ENCODE data around the gene GAK. TPM values are rescaled to one million over a fixed set of nuclear protein-coding genes. Genes with fewer than 3 reads are reported as not detected.

Gene GAK
- total and polyA plus RNA-seq, 10 donors = 112 to 249 (median 190) TPM

DNA sequence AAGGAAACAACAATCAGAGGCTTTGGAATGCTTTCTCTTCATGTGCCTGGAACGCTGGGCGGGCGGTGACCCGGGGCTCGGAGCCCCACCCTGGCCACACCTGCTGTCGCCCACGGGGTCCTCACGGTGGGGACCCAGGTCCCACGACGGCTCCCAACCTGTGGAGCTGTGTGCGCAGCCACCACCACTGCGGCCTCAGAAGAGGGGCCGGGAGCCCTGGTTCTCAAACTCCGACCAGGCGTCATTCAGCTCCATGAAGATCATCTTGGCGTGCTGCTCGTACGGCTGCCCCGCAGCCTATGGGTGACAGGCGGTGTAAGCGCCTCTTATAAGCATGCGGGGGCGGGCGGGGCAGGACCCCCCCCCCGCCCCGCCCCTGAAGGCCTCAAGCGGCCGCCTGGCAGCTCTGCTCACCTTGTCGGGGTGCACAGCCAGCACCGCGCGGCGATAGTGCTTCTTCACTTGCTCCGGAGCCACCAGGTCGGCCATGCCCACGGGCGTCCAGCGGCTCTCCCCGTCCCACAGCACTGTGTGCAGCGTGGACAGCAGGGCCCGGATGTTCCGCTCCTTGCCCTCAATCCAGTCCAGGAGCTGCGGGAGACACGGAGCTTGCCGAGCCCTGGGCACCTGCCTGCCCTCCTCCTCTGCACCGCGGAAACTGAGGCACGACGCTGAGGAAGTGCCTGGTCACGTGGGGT is 82.5 kb downstream of the GAK start:
- Histone ChIP-seq H3K27ac (peak overlapping the region in 3 of 8 donors; percentile 8 to 48 (median 24)), H3K4me1 (peaks cover 0 to 27% (median 8%) of the 10 kb centered on the region in 6 donors), H3K36me3 (peaks cover 0 to 80% (median 52%) of the 10 kb centered on the region in 6 donors), H3K27me3 (replicated peaks in 1 of 7) (no peaks in the 10 kb centered on the region), H3K9me3 (peaks cover 0 to 9% (median under 1%) of the 10 kb centered on the region in 8 donors), H3K4me3 (no peak overlapping the region)
- 90 to 97% (median 94%) methylated on average over 19 to 50 of the region's 50 CpGs for WGBS, 5 donors
- TF ChIP-seq POLR2AphosphoS5 (IDR thresholded peaks at IDR 0.05) (peak in 1 of 3 donors; percentile 36), POLR2A (IDR thresholded peaks at IDR 0.05) (no peak)
- TF ChIP-seq, protein P1, sequence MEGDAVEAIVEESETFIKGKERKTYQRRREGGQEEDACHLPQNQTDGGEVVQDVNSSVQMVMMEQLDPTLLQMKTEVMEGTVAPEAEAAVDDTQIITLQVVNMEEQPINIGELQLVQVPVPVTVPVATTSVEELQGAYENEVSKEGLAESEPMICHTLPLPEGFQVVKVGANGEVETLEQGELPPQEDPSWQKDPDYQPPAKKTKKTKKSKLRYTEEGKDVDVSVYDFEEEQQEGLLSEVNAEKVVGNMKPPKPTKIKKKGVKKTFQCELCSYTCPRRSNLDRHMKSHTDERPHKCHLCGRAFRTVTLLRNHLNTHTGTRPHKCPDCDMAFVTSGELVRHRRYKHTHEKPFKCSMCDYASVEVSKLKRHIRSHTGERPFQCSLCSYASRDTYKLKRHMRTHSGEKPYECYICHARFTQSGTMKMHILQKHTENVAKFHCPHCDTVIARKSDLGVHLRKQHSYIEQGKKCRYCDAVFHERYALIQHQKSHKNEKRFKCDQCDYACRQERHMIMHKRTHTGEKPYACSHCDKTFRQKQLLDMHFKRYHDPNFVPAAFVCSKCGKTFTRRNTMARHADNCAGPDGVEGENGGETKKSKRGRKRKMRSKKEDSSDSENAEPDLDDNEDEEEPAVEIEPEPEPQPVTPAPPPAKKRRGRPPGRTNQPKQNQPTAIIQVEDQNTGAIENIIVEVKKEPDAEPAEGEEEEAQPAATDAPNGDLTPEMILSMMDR (IDR thresholded peaks at IDR 0.05 in 8 of 11, conservative IDR thresholded peaks at IDR 0.05 in 3 of 11) = no peak
- peak; percentile 68 for DNase-seq
- intact Hi-C loops (cut with DNase I; ENCODE audit: low total_unique reads) = no loop called here

DNA sequence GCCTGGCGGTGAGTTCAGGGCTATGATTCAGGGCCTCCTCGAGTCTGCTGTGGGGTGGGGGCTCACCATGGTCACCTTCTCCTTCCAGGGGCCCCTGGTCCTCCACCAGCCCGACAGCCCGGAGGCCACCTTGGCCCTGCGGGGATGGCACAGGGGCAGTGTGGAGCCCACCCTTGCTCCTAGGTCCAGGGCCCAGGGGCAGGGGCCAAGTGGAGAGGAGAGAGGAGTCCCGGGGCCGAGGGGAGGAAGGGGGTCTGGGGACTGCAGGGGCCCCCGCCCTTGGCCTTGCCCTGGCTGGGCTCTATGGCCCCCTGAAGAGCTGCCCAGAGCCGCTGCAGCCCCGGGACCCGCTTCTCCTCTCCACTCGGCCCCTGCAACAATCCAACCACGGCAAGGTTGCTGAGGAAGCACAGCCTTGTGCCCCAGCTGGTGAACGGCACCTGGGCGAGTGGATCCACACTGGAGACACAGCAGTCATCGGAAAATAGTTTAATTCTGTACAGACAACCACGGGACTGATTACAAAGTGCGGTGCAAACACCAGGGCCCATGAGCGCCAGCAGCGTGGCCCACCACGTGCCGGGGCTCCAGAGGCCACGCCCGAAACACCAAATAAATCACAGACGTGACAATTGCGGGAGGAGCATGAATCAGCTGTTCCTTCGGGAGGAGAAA is 83.2 kb downstream of the GAK start:
- peaks cover 0 to 80% (median 49%) of the 10 kb centered on the region in 6 donors for H3K36me3 ChIP-seq
- TF ChIP-seq POLR2A (IDR thresholded peaks at IDR 0.05) (no peak), POLR2AphosphoS5 (IDR thresholded peaks at IDR 0.05) (peak in 2 of 3 donors; percentile 26 to 28)
- TF ChIP-seq, protein P1 (IDR thresholded peaks at IDR 0.05 in 8 of 11, conservative IDR thresholded peaks at IDR 0.05 in 3 of 11) = no peak
- peak; percentile 69 for DNase-seq
- H3K27me3 ChIP-seq (replicated peaks in 1 of 7) = no peaks in the 10 kb centered on the region
- peak overlapping the region in 3 of 8 donors; percentile 8 to 48 (median 24) for H3K27ac ChIP-seq
- peaks cover 0 to 16% (median 7%) of the 10 kb centered on the region in 8 donors for H3K9me3 ChIP-seq
- H3K4me1 ChIP-seq = peaks cover 0 to 27% (median 8%) of the 10 kb centered on the region in 6 donors
- intact Hi-C loops (cut with DNase I; ENCODE audit: low total_unique reads) = no loop called here
- WGBS, 5 donors = 61 to 76% (median 70%) methylated on average over 20 to 27 of the region's 27 CpGs
- H3K4me3 ChIP-seq = no peak overlapping the region

DNA sequence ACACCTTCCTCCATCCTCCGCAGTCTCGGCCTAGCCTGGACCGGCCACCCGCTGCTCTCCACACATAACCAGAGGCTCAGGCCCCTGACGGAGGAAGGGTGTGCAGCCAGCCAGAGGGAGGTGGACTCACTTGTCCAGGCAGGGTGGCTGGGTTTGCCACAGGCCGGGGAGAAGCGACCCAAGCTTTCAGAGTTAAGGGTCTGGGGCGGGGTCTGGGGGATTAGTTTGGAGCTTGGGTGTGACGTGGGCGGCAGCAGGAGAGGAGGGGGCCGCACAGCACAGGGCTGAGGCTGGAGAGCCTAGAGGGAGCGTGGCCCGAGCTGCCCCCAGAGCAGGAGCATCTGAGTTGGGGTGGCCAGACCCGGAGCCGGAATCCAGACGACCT is 83.8 kb downstream of the GAK start:
- Histone ChIP-seq H3K4me3 (no peak overlapping the region), H3K27ac (no peak overlapping the region), H3K4me1 (peaks cover 0 to 27% (median 8%) of the 10 kb centered on the region in 6 donors), H3K36me3 (peaks cover 0 to 78% (median 46%) of the 10 kb centered on the region in 6 donors), H3K9me3 (peaks cover 0 to 17% (median 8%) of the 10 kb centered on the region in 8 donors), H3K27me3 (replicated peaks in 1 of 7) (no peaks in the 10 kb centered on the region)
- DNase-seq = peak; percentile 57
- WGBS, 5 donors = 73 to 81% (median 78%) methylated on average over 14 to 16 of the region's 16 CpGs
- TF ChIP-seq POLR2AphosphoS5 (IDR thresholded peaks at IDR 0.05) (no peak), POLR2A (IDR thresholded peaks at IDR 0.05) (no peak)
- TF ChIP-seq, protein P1 (IDR thresholded peaks at IDR 0.05 in 8 of 11, conservative IDR thresholded peaks at IDR 0.05 in 3 of 11) = no peak
- intact Hi-C loops (cut with DNase I; ENCODE audit: low total_unique reads) = no loop called here

DNA sequence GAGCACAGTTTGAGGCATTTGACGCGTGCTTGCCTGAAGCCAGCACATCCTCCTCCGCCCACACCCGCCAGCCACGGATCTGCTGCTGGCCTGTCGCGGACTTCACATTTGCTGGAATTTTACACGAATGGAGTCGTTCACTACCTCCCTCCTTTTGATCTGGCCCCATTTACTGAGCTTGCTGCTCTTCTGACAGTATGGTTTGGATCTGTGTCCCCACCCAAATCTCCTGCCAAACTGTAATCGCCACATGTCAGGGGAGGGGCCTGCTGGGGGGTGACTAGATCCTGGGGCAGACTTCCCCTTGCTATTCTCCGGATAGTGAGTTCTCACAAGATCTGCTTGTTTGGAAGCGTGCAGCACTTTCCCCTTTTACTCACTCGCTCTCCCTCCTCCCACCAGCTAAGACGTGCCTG is 86.3 kb downstream of the GAK start:
- H3K4me1 ChIP-seq = peaks cover 0 to 27% (median 8%) of the 10 kb centered on the region in 6 donors
- H3K9me3 ChIP-seq = peaks cover 0 to 29% (median 14%) of the 10 kb centered on the region in 8 donors
- H3K27me3 ChIP-seq (replicated peaks in 1 of 7) = no peaks in the 10 kb centered on the region
- intact Hi-C loops (cut with DNase I; ENCODE audit: low total_unique reads) = no loop called here
- peaks cover 0 to 72% (median 27%) of the 10 kb centered on the region in 6 donors for H3K36me3 ChIP-seq
- DNase-seq = peak; percentile 43
- TF ChIP-seq POLR2AphosphoS5 (IDR thresholded peaks at IDR 0.05) = no peak
- TF ChIP-seq, protein P1 (IDR thresholded peaks at IDR 0.05 in 8 of 11, conservative IDR thresholded peaks at IDR 0.05 in 3 of 11) = no peak
- no peak for TF ChIP-seq POLR2A (IDR thresholded peaks at IDR 0.05)
- WGBS, 5 donors = 72 to 86% (median 77%) methylated on average over 14 of the region's 14 CpGs
- no peak overlapping the region for H3K27ac ChIP-seq
- H3K4me3 ChIP-seq = no peak overlapping the region

Measured in spleen (tissue), 11 donors.